Esophagus muscularis mucosa (tissue), 4 donors: ENCODE measurements around the gene NDRG4.

ENCODE experiments used
- EP300 ChIP-seq: sonication (generic); formaldehyde crosslinking; IDR thresholded peaks from one replicate; pipeline ENCODE4 v1.6.1; 2017; ENCODE audit warnings: antibody characterized with exemption
- POLR2A ChIP-seq: fragments of 450-650 bp; IDR thresholded peaks from one replicate; pipeline ENCODE4 v1.6.1; 2017; ENCODE audit warnings: antibody characterized with exemption, moderate library complexity, mild to moderate bottlenecking, low read depth
- TF ChIP-seq, protein P1 (sequence below), 3 experiments: fragments of 200-600 bp in 2 of 3; fragments of 450-650 bp in 1 of 3; sonication (generic) in 2 of 3; IDR thresholded peaks; one replicate each; pipeline ENCODE4 v1.5.1; 2017 to 2019; ENCODE audit warnings: antibody characterized with exemption in 3 of 3, mild to moderate bottlenecking in 2 of 3, moderate library complexity in 1 of 3

DNA sequence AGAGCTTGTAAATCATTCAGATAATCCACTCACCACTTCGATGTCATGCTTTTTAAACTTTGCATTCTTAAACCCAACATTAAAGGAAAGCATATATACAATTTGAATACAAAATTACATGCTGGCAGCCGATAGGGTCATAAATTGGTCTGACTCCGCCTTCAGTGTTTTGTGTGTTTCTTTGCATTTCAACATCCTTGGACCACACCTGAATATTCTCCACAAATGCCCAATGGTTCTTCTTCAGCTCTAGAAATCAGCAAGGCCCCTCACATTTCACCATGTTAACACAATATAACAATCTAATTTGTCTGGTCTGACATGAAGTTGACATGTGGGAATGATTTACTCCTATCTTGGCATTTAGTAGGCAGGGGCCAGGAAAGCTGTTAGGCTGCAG lies 32.5 kb downstream of the NDRG4 start:
- TF ChIP-seq, protein P1, sequence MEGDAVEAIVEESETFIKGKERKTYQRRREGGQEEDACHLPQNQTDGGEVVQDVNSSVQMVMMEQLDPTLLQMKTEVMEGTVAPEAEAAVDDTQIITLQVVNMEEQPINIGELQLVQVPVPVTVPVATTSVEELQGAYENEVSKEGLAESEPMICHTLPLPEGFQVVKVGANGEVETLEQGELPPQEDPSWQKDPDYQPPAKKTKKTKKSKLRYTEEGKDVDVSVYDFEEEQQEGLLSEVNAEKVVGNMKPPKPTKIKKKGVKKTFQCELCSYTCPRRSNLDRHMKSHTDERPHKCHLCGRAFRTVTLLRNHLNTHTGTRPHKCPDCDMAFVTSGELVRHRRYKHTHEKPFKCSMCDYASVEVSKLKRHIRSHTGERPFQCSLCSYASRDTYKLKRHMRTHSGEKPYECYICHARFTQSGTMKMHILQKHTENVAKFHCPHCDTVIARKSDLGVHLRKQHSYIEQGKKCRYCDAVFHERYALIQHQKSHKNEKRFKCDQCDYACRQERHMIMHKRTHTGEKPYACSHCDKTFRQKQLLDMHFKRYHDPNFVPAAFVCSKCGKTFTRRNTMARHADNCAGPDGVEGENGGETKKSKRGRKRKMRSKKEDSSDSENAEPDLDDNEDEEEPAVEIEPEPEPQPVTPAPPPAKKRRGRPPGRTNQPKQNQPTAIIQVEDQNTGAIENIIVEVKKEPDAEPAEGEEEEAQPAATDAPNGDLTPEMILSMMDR (IDR thresholded peaks at IDR 0.05) = no peak
- TF ChIP-seq POLR2A (no peak), EP300 (no peak)
